Lower leg skin (tissue), 4 donors: ENCODE results near the gene PPP6R3. TPM values are rescaled to one million over a fixed set of nuclear protein-coding genes. Genes with fewer than 3 reads are reported as not detected.

Experiments used
- DNase-seq, 2 donors: peaks; one replicate each; pipeline ENCODE4 v3.0.0-alpha.2; 2019; ENCODE audit warnings: low spot score in 2 of 2
- H3K4me3 ChIP-seq: fragments of 200-600 bp; sonication (generic); 2 replicates; pipeline ENCODE4 v1.5.1; 2017; ENCODE audit warnings: mild to moderate bottlenecking, low read depth; ENCODE audit not compliant: poor library complexity, severe bottlenecking
- CTCF ChIP-seq, 3 donors: fragments of 450-650 bp; IDR thresholded peaks; one replicate each; pipeline ENCODE4 v1.5.1; 2016; ENCODE audit warnings: antibody characterized with exemption in 3 of 3, mild to moderate bottlenecking in 3 of 3, moderate library complexity in 2 of 3
- POLR2A ChIP-seq, 2 donors: fragments of 450-650 bp; IDR thresholded peaks; one replicate each; pipeline ENCODE4 v1.6.1; 2016 to 2017; ENCODE audit warnings: antibody characterized with exemption in 2 of 2, mild to moderate bottlenecking in 1 of 2, moderate library complexity in 1 of 2
- WGBS, 2 donors: methylation state at CpG; one replicate each; pipeline ENCODE4 v1.1.5; 2018; 5-methylcytosine and 5-hydroxymethylcytosine counted together
- intact Hi-C: fragments of 100-400 bp; cut with DNase I; formaldehyde crosslinking; loops from one replicate; pipeline ENCODE4 v1.15.0; 2023; ENCODE audit warnings: low total_unique reads
- total RNA-seq, 4 donors: library from RNA; depleted of rRNA; stranded (reverse); fragments of >200 nt; gene quantifications; one replicate each; pipeline ENCODE4 v1.1.0, GENCODE V29; 2016

The PPP6R3 gene
- total RNA-seq, 4 donors from 2014 or later, result 74.2 to 119 (median 88.6) TPM

DNA sequence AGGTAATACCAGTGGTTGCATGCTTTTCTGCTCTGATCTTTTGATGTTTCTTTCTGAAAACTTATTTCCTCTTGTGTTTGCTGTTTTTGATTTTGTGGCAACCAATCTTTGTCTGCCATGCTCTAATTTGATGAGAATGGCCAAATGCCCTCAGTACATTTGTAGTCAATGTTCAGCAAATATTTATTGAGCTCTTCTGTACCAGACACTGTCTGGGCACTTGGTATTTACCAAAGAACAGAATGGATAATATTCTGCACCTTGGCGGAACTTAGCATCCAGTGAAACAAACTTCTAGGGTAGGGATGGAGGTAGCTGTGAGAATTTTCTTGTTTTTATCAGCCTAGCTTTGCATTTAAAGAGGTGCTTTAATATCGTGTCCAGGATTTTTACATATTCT is 19.6 kb downstream of the PPP6R3 start:
- TF ChIP-seq CTCF (IDR thresholded peaks at IDR 0.05) (no peak), POLR2A (IDR thresholded peaks at IDR 0.05) (no peak)
- H3K4me3 ChIP-seq, result no peak overlapping the region
- no peak for DNase-seq
- intact Hi-C loops, result no loop called here
- WGBS, 2 donors, result 79 to 87% methylated on average over 2 of the region's 2 CpGs

- intact Hi-C loops, result no loop called here
- TF ChIP-seq POLR2A (IDR thresholded peaks at IDR 0.05) (no peak), CTCF (IDR thresholded peaks at IDR 0.05) (no peak)
- WGBS, 2 donors, result 23 to 27% methylated on average over 3 of the region's 3 CpGs
- no peak for DNase-seq
- H3K4me3 ChIP-seq, result no peak overlapping the region
Observed at GRCh38 chr11:68480852-68481510, 20.4 kb downstream of the PPP6R3 start.

DNA sequence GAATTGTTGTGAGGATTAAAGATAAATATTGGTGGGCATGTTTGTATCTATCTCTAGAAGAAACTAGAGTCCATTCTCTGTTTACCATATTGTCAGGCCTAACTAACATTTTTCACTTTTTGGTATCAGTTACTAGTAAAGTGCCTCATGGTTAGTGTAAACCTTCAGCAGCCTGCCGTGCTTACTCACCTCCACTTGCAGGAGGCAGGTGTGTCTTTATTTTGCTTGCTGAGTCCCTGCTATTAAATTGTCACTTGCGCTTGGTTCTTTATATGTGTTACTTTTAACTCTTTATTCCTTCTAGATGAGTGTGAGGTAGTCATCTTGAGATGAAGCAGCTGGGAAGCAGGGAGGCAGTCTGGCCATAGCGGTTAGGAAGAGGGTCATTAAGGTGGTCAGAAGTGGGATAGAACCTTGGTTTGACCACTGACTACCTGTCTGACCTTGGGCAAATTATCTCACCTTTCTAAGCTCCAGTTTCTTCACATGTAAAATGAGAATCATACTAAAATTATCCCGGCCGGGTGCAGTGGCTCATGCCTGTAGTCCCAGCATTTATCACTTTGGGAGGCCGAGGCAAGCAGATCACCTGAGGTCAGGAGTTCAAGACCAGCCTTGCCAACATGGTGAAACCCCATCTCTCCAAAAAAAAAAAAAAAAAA is 21.2 kb downstream of the PPP6R3 start:
- TF ChIP-seq CTCF (IDR thresholded peaks at IDR 0.05), result no peak
- no peak for TF ChIP-seq POLR2A (IDR thresholded peaks at IDR 0.05)
- DNase-seq, result no peak
- no peak overlapping the region for H3K4me3 ChIP-seq
- 84 to 88% methylated on average over 6 of the region's 6 CpGs for WGBS, 2 donors
- intact Hi-C loops, result no loop called here

GRCh38 chr11:68488623-68489022 is 28.1 kb downstream of the PPP6R3 start:
- 88 to 95% methylated on average over 1 of the region's 1 CpG for WGBS, 2 donors
- no peak overlapping the region for H3K4me3 ChIP-seq
- TF ChIP-seq POLR2A (IDR thresholded peaks at IDR 0.05) (no peak), CTCF (IDR thresholded peaks at IDR 0.05) (no peak)
- DNase-seq, result no peak
- intact Hi-C loops, result no loop called here

DNA sequence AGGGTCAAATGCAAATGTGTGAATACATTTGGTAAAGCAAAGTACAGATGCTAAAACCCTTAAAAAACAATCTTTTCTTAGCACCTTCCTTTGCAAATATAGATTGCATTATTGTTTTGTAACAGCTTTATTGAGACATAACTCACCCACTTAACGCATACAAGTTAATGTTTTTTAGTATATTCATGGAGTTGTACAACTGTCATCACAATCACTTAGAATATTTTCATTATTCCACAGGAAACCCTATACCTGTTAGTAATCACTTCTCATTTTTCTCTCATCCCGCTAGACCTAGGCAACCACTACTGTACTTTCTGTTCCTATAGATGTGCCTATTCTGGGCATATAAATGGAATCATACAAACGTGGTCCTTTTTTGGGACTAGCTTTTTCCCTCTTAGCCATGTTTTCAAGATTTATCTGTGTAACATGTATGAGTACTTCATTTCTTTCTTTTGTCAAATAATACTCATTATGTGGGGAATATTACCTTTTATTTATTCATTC is 34.7 kb downstream of the PPP6R3 start:
- intact Hi-C loops, result no loop called here
- 73 to 75% methylated on average over 3 of the region's 3 CpGs for WGBS, 2 donors
- DNase-seq, result no peak
- TF ChIP-seq POLR2A (IDR thresholded peaks at IDR 0.05) (no peak), CTCF (IDR thresholded peaks at IDR 0.05) (no peak)
- no peak overlapping the region for H3K4me3 ChIP-seq
